ENCODE measurements around the gene LUC7L3.

DNA sequence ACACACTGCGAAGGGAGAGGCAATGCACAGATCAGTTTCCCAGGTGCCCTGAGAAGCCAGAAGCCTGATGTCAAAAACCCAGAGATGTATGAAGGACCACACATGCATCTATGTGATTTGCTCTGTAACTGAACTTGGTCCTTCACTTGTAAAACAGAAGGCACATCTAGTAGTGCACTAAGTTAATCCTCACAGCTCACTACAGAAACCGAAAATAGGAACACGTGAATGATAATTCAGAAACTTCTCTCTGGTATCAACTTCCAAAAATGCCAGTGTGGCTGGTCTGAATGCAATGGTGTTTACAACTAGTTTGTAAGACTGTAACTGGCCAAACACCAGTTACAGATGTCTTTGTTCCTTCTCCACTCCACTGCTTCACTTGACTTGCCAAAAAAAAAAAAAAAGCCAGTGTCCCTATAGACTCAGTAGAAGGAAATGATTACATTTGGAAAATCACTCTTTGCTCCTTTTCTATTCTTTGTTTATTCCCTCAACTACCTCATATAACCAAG lies 23.0 kb upstream of the LUC7L3 start:
- TF ChIP-seq, protein P1, sequence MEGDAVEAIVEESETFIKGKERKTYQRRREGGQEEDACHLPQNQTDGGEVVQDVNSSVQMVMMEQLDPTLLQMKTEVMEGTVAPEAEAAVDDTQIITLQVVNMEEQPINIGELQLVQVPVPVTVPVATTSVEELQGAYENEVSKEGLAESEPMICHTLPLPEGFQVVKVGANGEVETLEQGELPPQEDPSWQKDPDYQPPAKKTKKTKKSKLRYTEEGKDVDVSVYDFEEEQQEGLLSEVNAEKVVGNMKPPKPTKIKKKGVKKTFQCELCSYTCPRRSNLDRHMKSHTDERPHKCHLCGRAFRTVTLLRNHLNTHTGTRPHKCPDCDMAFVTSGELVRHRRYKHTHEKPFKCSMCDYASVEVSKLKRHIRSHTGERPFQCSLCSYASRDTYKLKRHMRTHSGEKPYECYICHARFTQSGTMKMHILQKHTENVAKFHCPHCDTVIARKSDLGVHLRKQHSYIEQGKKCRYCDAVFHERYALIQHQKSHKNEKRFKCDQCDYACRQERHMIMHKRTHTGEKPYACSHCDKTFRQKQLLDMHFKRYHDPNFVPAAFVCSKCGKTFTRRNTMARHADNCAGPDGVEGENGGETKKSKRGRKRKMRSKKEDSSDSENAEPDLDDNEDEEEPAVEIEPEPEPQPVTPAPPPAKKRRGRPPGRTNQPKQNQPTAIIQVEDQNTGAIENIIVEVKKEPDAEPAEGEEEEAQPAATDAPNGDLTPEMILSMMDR (IDR thresholded peaks at IDR 0.05), result no peak
- no peak for TF ChIP-seq POLR2AphosphoS5 (IDR thresholded peaks at IDR 0.05; ENCODE audit: low read depth, low read length)

All from Panc1 (cell line).